GM23338 (cell line): Measurements from ENCODE around the gene FNDC3B. TPM values are rescaled to one million over a fixed set of nuclear protein-coding genes. Genes with fewer than 3 reads are reported as not detected.

Experiments used
- ATAC-seq: fragments of 200-7000 bp; cut with Tn5 transposase; 3 replicates; pipeline ENCODE4 v1.9.1; 2020
- DNase-seq: peaks from one replicate; pipeline ENCODE4 v3.0.0-alpha.2; 2015; ENCODE audit warnings: low spot score
- H2AFZ ChIP-seq: fragments of 200-600 bp; sonication (generic); 2 replicates; pipeline ENCODE4 v1.8.0; 2016; ENCODE audit warnings: antibody characterized with exemption, mild to moderate bottlenecking, moderate library complexity
- H3F3A ChIP-seq: fragments of 200-600 bp; sonication (generic); replicated peaks from 2 replicates; pipeline ENCODE4 v1.8.0; 2017; ENCODE audit warnings: antibody characterized with exemption, mixed run types, low read depth
- H3K27ac ChIP-seq: fragments of 200-600 bp; sonication (generic); 2 replicates; pipeline ENCODE4 v1.6.1; 2016; ENCODE audit warnings: low read depth
- H3K27me3 ChIP-seq: fragments of 200-600 bp; sonication (generic); 2 replicates; pipeline ENCODE4 v1.8.0; 2016; ENCODE audit warnings: mild to moderate bottlenecking, mixed run types, moderate library complexity; ENCODE audit not compliant: insufficient read depth
- H3K36me3 ChIP-seq: fragments of 200-600 bp; sonication (generic); 2 replicates; pipeline ENCODE4 v1.8.0; 2016; ENCODE audit warnings: mild to moderate bottlenecking; ENCODE audit not compliant: insufficient read depth
- H3K4me1 ChIP-seq: fragments of 200-600 bp; sonication (generic); 2 replicates; pipeline ENCODE4 v1.8.0; 2016; ENCODE audit warnings: mild to moderate bottlenecking, moderate library complexity; ENCODE audit not compliant: insufficient read depth
- H3K4me2 ChIP-seq: fragments of 200-600 bp; sonication (generic); 2 replicates; pipeline ENCODE4 v1.7.1; 2017; ENCODE audit warnings: mixed run types
- H3K4me3 ChIP-seq: fragments of 200-600 bp; sonication (generic); 2 replicates; pipeline ENCODE4 v1.6.1; 2016; ENCODE audit warnings: mixed run types
- H3K79me2 ChIP-seq: fragments of 200-600 bp; sonication (generic); replicated peaks from 2 replicates; pipeline ENCODE4 v1.8.0; 2017; ENCODE audit warnings: mild to moderate bottlenecking; ENCODE audit not compliant: insufficient read depth
- H3K9me2 ChIP-seq: fragments of 200-600 bp; sonication (generic); 2 replicates; pipeline ENCODE4 v1.8.0; 2017; ENCODE audit not compliant: insufficient read depth
- H4K20me1 ChIP-seq: fragments of 200-600 bp; sonication (generic); replicated peaks from 2 replicates; pipeline ENCODE4 v1.8.0; 2017; ENCODE audit warnings: mild to moderate bottlenecking; ENCODE audit not compliant: insufficient read depth
- H3K27ac Mint-ChIP-seq: 2 replicates; pipeline ENCODE4 v1.8.0; 2020; ENCODE audit warnings: inconsistent platforms, mild to moderate bottlenecking, moderate library complexity, mixed read lengths
- H3K27me3 Mint-ChIP-seq: 3 replicates; pipeline ENCODE4 v1.8.0; 2022; ENCODE audit warnings: low read depth, mild to moderate bottlenecking, moderate library complexity, mixed read lengths, inconsistent platforms; ENCODE audit not compliant: insufficient read depth, poor library complexity
- H3K36me3 Mint-ChIP-seq: 3 replicates; pipeline ENCODE4 v1.8.0; 2021; ENCODE audit warnings: low read depth, mild to moderate bottlenecking, inconsistent platforms, moderate library complexity, mixed read lengths
- H3K4me1 Mint-ChIP-seq: 3 replicates; pipeline ENCODE4 v1.8.0; 2020; ENCODE audit warnings: mild to moderate bottlenecking, inconsistent platforms, mixed read lengths
- H3K4me3 Mint-ChIP-seq: 3 replicates; pipeline ENCODE4 v1.8.0; 2021; ENCODE audit warnings: moderate library complexity, mild to moderate bottlenecking, inconsistent platforms, mixed read lengths
- H3K9me3 Mint-ChIP-seq: 3 replicates; pipeline ENCODE4 v1.8.0; 2020; ENCODE audit warnings: moderate library complexity, mild to moderate bottlenecking, inconsistent platforms, mixed read lengths
- CREB1 ChIP-seq: fragments of 250-450 bp; sonication (Bioruptor Pico); IDR thresholded peaks from 2 replicates; pipeline ENCODE4 v1.5.0; 2020; ENCODE audit warnings: low read depth, mild to moderate bottlenecking, moderate library complexity
- CTCF ChIP-seq, 2 experiments: fragments of 200-600 bp in 1 of 2; sonication (generic) in 1 of 2; conservative IDR thresholded peaks; 2 replicates each; pipeline versions ENCODE4 v1.5.1 to v1.6.1; 2016 to 2017; ENCODE audit warnings: antibody characterized with exemption in 2 of 2, low read depth in 2 of 2, mild to moderate bottlenecking in 2 of 2, moderate library complexity in 1 of 2
- ETS1 ChIP-seq: IDR thresholded peaks from 2 replicates; pipeline ENCODE4 v1.6.1; 2016; ENCODE audit warnings: antibody characterized with exemption
- EZH2 ChIP-seq: fragments of 200-600 bp; sonication (generic); IDR thresholded peaks from one replicate; pipeline ENCODE4 v1.8.0; 2017; ENCODE audit warnings: antibody characterized with exemption, mild to moderate bottlenecking, low read depth; ENCODE audit not compliant: unreplicated experiment
- EZH2phosphoT487 ChIP-seq: fragments of 200-600 bp; sonication (generic); IDR thresholded peaks from one replicate; pipeline ENCODE4 v1.8.1; 2018; ENCODE audit warnings: antibody characterized with exemption; ENCODE audit not compliant: unreplicated experiment
- JUNB ChIP-seq: IDR thresholded peaks from one replicate; pipeline ENCODE4 v1.6.1; 2016; ENCODE audit warnings: antibody characterized with exemption; ENCODE audit not compliant: unreplicated experiment
- POLR2AphosphoS5 ChIP-seq: IDR thresholded peaks from 2 replicates; pipeline ENCODE4 v1.6.1; 2016; ENCODE audit warnings: antibody characterized with exemption, low read depth
- ZNF331 ChIP-seq: fragments of 250-450 bp; sonication (Bioruptor Pico); IDR thresholded peaks from 2 replicates; pipeline ENCODE4 v1.5.0; 2020; ENCODE audit warnings: low read depth, mild to moderate bottlenecking, moderate library complexity
- ZNF462 ChIP-seq: fragments of 250-450 bp; sonication (Bioruptor Pico); IDR thresholded peaks from 2 replicates; pipeline ENCODE4 v1.5.0; 2020; ENCODE audit warnings: mild to moderate bottlenecking, moderate library complexity
- polyA plus RNA-seq: library from polyadenylated mRNA; unstranded; fragments of >200 nt; fragmentation: Nextera tagmentation; extraction: Ambion mirVana; gene quantifications from 2 replicates; pipeline ENCODE4 v1.2.1, GENCODE V29; 2016
- total RNA-seq: library from RNA; depleted of rRNA; stranded (reverse); fragments of >200 nt; shearing (Covaris generic); gene quantifications from 2 replicates; pipeline ENCODE4 v1.2.3, GENCODE V29; 2014

Gene FNDC3B
- total and polyA plus RNA-seq, 2 experiments from 2014 or later: 19.1 to 55.4 TPM

GRCh38 chr3:172268425-172268824 lies 229.0 kb downstream of the FNDC3B start (continued):
- no peak for TF ChIP-seq CTCF (conservative IDR thresholded peaks at IDR 0.05; ENCODE audit: low read depth in 2 of 2)
- no peak for TF ChIP-seq ETS1
- no peak for TF ChIP-seq JUNB
- no peak for TF ChIP-seq ZNF331 (CRISPR knock-in tag)
- TF ChIP-seq POLR2AphosphoS5: no peak

- peaks cover 5% of the 10 kb centered on the region for H3K79me2 ChIP-seq
- H3K36me3 ChIP-seq: no peaks in the 10 kb centered on the region
- Mint-ChIP-seq H3K36me3 (peaks cover 13% of the 10 kb centered on the region), H3K4me1 (peaks cover 12% of the 10 kb centered on the region), H3K9me3 (no peaks in the 10 kb centered on the region), H3K27me3 (no peaks in the 10 kb centered on the region), H3K27ac (no peak overlapping the region), H3K4me3 (no peak overlapping the region)
- no peak overlapping the region for H3K4me2 ChIP-seq
- H4K20me1 ChIP-seq: no peaks in the 10 kb centered on the region
- no peak overlapping the region for H2AFZ ChIP-seq
- H3K27me3 ChIP-seq: no peaks in the 10 kb centered on the region
- H3K9me2 ChIP-seq: no peaks in the 10 kb centered on the region
- DNase-seq: no peak
- H3K4me1 ChIP-seq: peaks cover 6% of the 10 kb centered on the region; the same call in 1 of the 2 replicates
- ATAC-seq: no peak
- H3K4me3 ChIP-seq: no peak overlapping the region
- no peak overlapping the region for H3K27ac ChIP-seq
- H3F3A ChIP-seq: no peaks in the 10 kb centered on the region
- no peak for TF ChIP-seq EZH2phosphoT487
- TF ChIP-seq CTCF (conservative IDR thresholded peaks at IDR 0.05; ENCODE audit: low read depth in 2 of 2): no peak
- TF ChIP-seq ETS1: no peak
- TF ChIP-seq CREB1 (CRISPR knock-in tag): no peak
- no peak for TF ChIP-seq ZNF462 (CRISPR knock-in tag)
- no peak for TF ChIP-seq EZH2
These were observed 229.5 kb downstream of the FNDC3B start for GRCh38 chr3:172268868-172269267.
